ENCODE data around the gene FRYL. TPM values are rescaled to one million over a fixed set of nuclear protein-coding genes. Genes with fewer than 3 reads are reported as not detected.

FRYL gene
- total RNA-seq, 4 donors from 2014 or later: 46.0 to 66.5 (median 55.8) TPM

- no peak for DNase-seq (ENCODE audit: extremely low spot score)
- TF ChIP-seq POLR2A (IDR thresholded peaks at IDR 0.05; ENCODE audit: low read depth) (no peak), CTCF (IDR thresholded peaks at IDR 0.05) (no peak), POLR2AphosphoS5 (IDR thresholded peaks at IDR 0.05) (no peak), EP300 (IDR thresholded peaks at IDR 0.05) (no peak)
- Histone ChIP-seq H3K4me3 (no peak overlapping the region), H3K36me3 (no peaks in the 10 kb centered on the region), H3K27ac (replicated peaks in 1 of 4) (no peak overlapping the region), H3K27me3 (no peaks in the 10 kb centered on the region), H3K4me1 (peaks cover 27 to 42% (median 37%) of the 10 kb centered on the region in 4 donors), H3K9me3 (no peaks in the 10 kb centered on the region)
- 96% methylated on average over 3 of the region's 3 CpGs for WGBS
- intact Hi-C loops (cut with DNase I): no loop called here
Measured at GRCh38 chr4:48645225-48645794, 134.8 kb downstream of the FRYL start.

- intact Hi-C loops (cut with DNase I): loop anchor here (2.0 kb wide), 1 partner anchor 30 kb away; no protein-coding TSS in a partner anchor
- TF ChIP-seq EP300 (IDR thresholded peaks at IDR 0.05) (no peak), POLR2AphosphoS5 (IDR thresholded peaks at IDR 0.05) (no peak), POLR2A (IDR thresholded peaks at IDR 0.05; ENCODE audit: low read depth) (no peak), CTCF (IDR thresholded peaks at IDR 0.05) (no peak)
- H3K9me3 ChIP-seq: no peaks in the 10 kb centered on the region
- no peak overlapping the region for H3K4me3 ChIP-seq
- peaks cover 22 to 39% (median 36%) of the 10 kb centered on the region in 4 donors for H3K4me1 ChIP-seq
- H3K27me3 ChIP-seq: no peaks in the 10 kb centered on the region
- DNase-seq (ENCODE audit: extremely low spot score): no peak
- WGBS: 69% methylated on average over 2 of the region's 2 CpGs
- no peaks in the 10 kb centered on the region for H3K36me3 ChIP-seq
- H3K27ac ChIP-seq (replicated peaks in 1 of 4): no peak overlapping the region
Measured at GRCh38 chr4:48642421-48643374, 137.4 kb downstream of the FRYL start.

GRCh38 chr4:48641401-48641800, 138.7 kb downstream of the FRYL start:
- peaks cover 22 to 39% (median 36%) of the 10 kb centered on the region in 4 donors for H3K4me1 ChIP-seq
- intact Hi-C loops (cut with DNase I): no loop called here
- 91% methylated on average over 4 of the region's 4 CpGs for whole genome bisulfite sequencing
- H3K27ac ChIP-seq (replicated peaks in 1 of 4): no peak overlapping the region
- H3K9me3 ChIP-seq: no peaks in the 10 kb centered on the region
- H3K4me3 ChIP-seq: no peak overlapping the region
- H3K36me3 ChIP-seq: no peaks in the 10 kb centered on the region
- TF ChIP-seq POLR2A (IDR thresholded peaks at IDR 0.05; ENCODE audit: low read depth): no peak
- no peak for TF ChIP-seq POLR2AphosphoS5 (IDR thresholded peaks at IDR 0.05)
- no peak for TF ChIP-seq CTCF (IDR thresholded peaks at IDR 0.05)
- H3K27me3 ChIP-seq: no peaks in the 10 kb centered on the region
- DNase-seq (ENCODE audit: extremely low spot score): no peak

GRCh38 chr4:48640699-48641098, 139.4 kb downstream of the FRYL start:
- WGBS: 69% methylated on average over 2 of the region's 2 CpGs
- Histone ChIP-seq H3K36me3 (no peaks in the 10 kb centered on the region), H3K27ac (replicated peaks in 1 of 4) (no peak overlapping the region)

More at GRCh38 chr4:48640699-48641098, 139.4 kb downstream of the FRYL start:
- H3K4me3 ChIP-seq: no peak overlapping the region
- H3K4me1 ChIP-seq: peaks cover 23 to 41% (median 37%) of the 10 kb centered on the region in 4 donors
- H3K27me3 ChIP-seq: no peaks in the 10 kb centered on the region
- DNase-seq (ENCODE audit: extremely low spot score): no peak
- intact Hi-C loops (cut with DNase I): no loop called here
- H3K9me3 ChIP-seq: no peaks in the 10 kb centered on the region
- no peak for TF ChIP-seq CTCF (IDR thresholded peaks at IDR 0.05)
- TF ChIP-seq POLR2AphosphoS5 (IDR thresholded peaks at IDR 0.05): no peak
- TF ChIP-seq EP300 (IDR thresholded peaks at IDR 0.05): no peak
- no peak for TF ChIP-seq POLR2A (IDR thresholded peaks at IDR 0.05; ENCODE audit: low read depth)
